NB4 (cell line): ENCODE data around the gene MAP4K2.
"Not testable (repeated sequence)": the region's sequence is repeated elsewhere in the genome, so short reads cannot be mapped to it uniquely, and the experiment has no call there.

ENCODE experiments used
- DNase-seq: peaks from one replicate; pipeline ENCODE4 v3.0.0; 2010; ENCODE audit warnings: low read depth
- H3K4me3 ChIP-seq: one replicate; pipeline ENCODE4 v1.5.1; 2011; ENCODE audit warnings: mild to moderate bottlenecking, low read depth, low read length, moderate library complexity
- CTCF ChIP-seq: IDR thresholded peaks from one replicate; pipeline ENCODE4 v1.5.1; 2012; ENCODE audit warnings: low read depth, low read length
- MAX ChIP-seq: IDR thresholded peaks from 2 replicates; pipeline ENCODE4 v1.6.1; 2011; ENCODE audit warnings: low read depth, low read length
- MYC ChIP-seq: IDR thresholded peaks from 2 replicates; pipeline ENCODE4 v1.6.1; 2011; ENCODE audit warnings: low read depth, low read length
- POLR2A ChIP-seq: IDR thresholded peaks from 2 replicates; pipeline ENCODE4 v1.6.1; 2011; ENCODE audit warnings: mild to moderate bottlenecking; ENCODE audit not compliant: insufficient read length; ENCODE audit errors: extremely low read depth

Gene MAP4K2

GRCh38 chr11:64829536-64830251 is 26.7 kb upstream of the MAP4K2 start:
- DNase-seq = no peak
- no peak overlapping the region for H3K4me3 ChIP-seq
- no peak for TF ChIP-seq POLR2A
- no peak for TF ChIP-seq MAX
- no peak for TF ChIP-seq CTCF
- no peak for TF ChIP-seq MYC

GRCh38 chr11:64827451-64827839 is 24.4 kb upstream of the MAP4K2 start:
- TF ChIP-seq MAX (no peak), POLR2A (no peak), MYC (no peak), CTCF (no peak)
- DNase-seq = no peak
- H3K4me3 ChIP-seq = no peak overlapping the region

GRCh38 chr11:64826578-64827450 is 23.8 kb upstream of the MAP4K2 start:
- no peak for DNase-seq
- TF ChIP-seq MAX (no peak), CTCF (no peak), POLR2A (no peak), MYC (no peak)
- H3K4me3 ChIP-seq = no peak overlapping the region

- H3K4me3 ChIP-seq = no peak overlapping the region
- TF ChIP-seq POLR2A (no peak), MAX (no peak)
- DNase-seq = no peak
Observed at GRCh38 chr11:64826062-64826461, 23.0 kb upstream of the MAP4K2 start.

GRCh38 chr11:64823568-64824119 is 20.6 kb upstream of the MAP4K2 start:
- TF ChIP-seq MYC (no peak), MAX (no peak), CTCF (no peak)
- no peak for DNase-seq
- H3K4me3 ChIP-seq = no peak overlapping the region

- no peak for DNase-seq
- H3K4me3 ChIP-seq = no peak overlapping the region
- TF ChIP-seq MAX (no peak), MYC (no peak), CTCF (no peak), POLR2A (no peak)
Observed at GRCh38 chr11:64817476-64817875, 14.5 kb upstream of the MAP4K2 start.

GRCh38 chr11:64815433-64815832 is 12.4 kb upstream of the MAP4K2 start:
- not testable (repeated sequence) for DNase-seq, H3K4me3 ChIP-seq
